IPS DF 6.9 (cell line): ENCODE results near the gene C12orf76.
"Not testable (repeated sequence)": the region's sequence is repeated elsewhere in the genome, so short reads cannot be mapped to it uniquely, and the experiment has no call there.

Source experiments
- DNase-seq: peaks from one replicate; pipeline ENCODE4 v3.0.0-alpha.2; 2013; ENCODE audit warnings: low read depth, low spot score
- H3K27ac ChIP-seq: one replicate; pipeline ENCODE4 v1.5.1; 2013; ENCODE audit warnings: low read length, control low read depth
- H3K27me3 ChIP-seq: 2 replicates; pipeline ENCODE4 v1.6.1; 2013; ENCODE audit warnings: mild to moderate bottlenecking, low read length; ENCODE audit not compliant: control insufficient read depth, insufficient read depth
- H3K36me3 ChIP-seq: 2 replicates; pipeline ENCODE4 v1.6.1; 2013; ENCODE audit warnings: low read length; ENCODE audit not compliant: control insufficient read depth, insufficient read depth
- H3K4me1 ChIP-seq: 2 replicates; pipeline ENCODE4 v1.6.1; 2013; ENCODE audit warnings: low read length; ENCODE audit not compliant: control insufficient read depth, insufficient read depth
- H3K4me3 ChIP-seq: 2 replicates; pipeline ENCODE4 v1.5.1; 2013; ENCODE audit warnings: mild to moderate bottlenecking, low read length
- H3K9me3 ChIP-seq: 2 replicates; pipeline ENCODE4 v1.6.1; 2013; ENCODE audit warnings: low read length, inconsistent platforms; ENCODE audit not compliant: control insufficient read depth, insufficient read depth
- WGBS: extraction: QIAGEN DNeasy Blood & Tissue Kit; methylation state at CpG from one replicate; pipeline ENCODE4 v1.1.7; 2013; ENCODE audit warnings: mixed read lengths, missing lambda C conversion rate; ENCODE audit not compliant: insufficient read length, insufficient coverage; 5-methylcytosine and 5-hydroxymethylcytosine counted together

Gene C12orf76

DNA sequence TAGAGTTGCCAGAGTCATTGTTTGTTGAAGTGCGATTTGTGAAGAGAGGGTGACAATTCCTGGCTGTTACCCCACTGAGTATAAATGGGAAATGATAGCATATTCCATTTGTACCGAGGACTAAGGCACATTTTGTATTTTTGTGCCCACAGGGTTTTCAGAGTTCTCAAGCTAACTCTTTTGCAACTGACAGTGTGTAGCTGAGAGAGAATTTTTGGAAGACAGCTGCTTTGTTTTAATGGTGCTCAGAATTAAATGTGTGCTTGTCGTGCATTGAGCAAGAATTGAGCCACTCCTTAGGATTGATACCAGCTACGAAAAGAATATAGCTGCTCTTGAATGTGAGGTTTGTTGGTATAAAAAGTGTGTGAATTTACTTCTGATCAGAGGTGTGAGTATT is 27.4 kb downstream of the C12orf76 start:
- H3K4me3 ChIP-seq, result no peak overlapping the region
- H3K36me3 ChIP-seq, result no peaks in the 10 kb centered on the region; the same call in 1 of the 2 replicates
- no peak overlapping the region for H3K27ac ChIP-seq
- H3K9me3 ChIP-seq, result no peaks in the 10 kb centered on the region
- DNase-seq, result no peak
- H3K4me1 ChIP-seq, result no peaks in the 10 kb centered on the region
- H3K27me3 ChIP-seq, result no peaks in the 10 kb centered on the region
- no CpG with 5 or more reads among the region's 4 CpGs for WGBS

DNA sequence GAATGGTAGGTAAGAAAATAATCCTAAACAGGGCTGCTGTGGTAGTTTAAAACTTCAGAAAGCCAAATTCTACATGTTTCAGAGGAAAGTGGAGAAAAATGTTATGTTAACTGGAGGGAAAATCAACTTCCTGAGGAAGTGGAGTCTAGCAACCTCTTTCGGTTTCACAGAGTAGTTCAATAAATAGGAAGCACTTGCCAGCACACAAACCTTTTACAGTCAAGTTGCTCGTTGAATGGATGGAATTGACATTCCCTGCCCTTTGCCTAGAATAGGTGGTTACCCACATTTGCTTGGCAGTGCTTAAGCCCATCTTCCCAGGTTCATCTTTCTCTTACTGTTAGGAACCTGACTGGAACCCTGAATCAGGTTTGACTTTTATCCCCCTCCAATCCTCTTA is 33.2 kb downstream of the C12orf76 start:
- Histone ChIP-seq H3K27ac (no peak overlapping the region), H3K4me1 (no peaks in the 10 kb centered on the region), H3K4me3 (no peak overlapping the region), H3K27me3 (no peaks in the 10 kb centered on the region), H3K36me3 (no peaks in the 10 kb centered on the region; the same call in 1 of the 2 replicates), H3K9me3 (no peaks in the 10 kb centered on the region)
- DNase-seq, result no peak
- no CpG with 5 or more reads among the region's 2 CpGs for WGBS

DNA sequence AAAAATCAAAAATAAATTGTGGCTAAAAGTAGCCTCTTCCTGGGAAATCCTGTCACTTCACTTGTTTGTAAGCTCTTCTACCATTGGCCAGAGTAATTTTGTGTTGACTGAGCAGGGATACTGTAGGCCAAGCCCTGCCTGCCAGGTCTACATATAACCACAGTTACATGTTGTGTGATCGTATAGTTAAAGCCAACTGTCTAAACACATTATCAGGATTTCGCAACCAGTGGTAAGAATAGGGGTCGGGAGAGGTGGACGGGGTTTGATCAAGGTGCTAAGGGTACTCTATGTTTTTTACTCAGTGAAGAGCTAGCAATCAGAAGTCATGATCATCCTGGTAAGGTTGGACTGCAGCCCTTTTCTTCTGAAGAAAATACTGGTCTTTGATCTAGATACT is 35.7 kb downstream of the C12orf76 start:
- no CpG with 5 or more reads among the region's 4 CpGs for WGBS
- Histone ChIP-seq H3K4me1 (no peaks in the 10 kb centered on the region), H3K36me3 (no peaks in the 10 kb centered on the region), H3K4me3 (no peak overlapping the region), H3K27me3 (no peaks in the 10 kb centered on the region), H3K9me3 (no peaks in the 10 kb centered on the region), H3K27ac (no peak overlapping the region)
- DNase-seq, result no peak

DNA sequence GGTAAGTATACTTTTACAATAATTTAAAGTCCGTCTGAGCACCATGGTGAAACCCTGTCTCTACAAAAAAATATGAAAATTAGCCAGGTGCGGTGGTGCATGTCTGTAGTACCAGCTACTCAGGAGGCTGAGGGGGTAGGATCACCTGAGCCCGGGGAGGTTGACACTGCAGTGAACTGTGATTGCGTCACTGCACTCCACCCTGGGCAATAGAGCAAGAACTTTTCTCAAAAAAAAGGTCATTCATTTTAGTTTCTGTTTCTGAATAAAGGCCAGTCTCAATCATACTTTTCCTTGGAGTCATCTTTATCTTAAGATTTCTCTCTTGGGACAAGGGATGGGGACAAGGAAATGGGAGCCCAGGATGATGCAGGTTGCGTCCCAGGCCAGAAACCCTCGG is 36.2 kb downstream of the C12orf76 start:
- no peaks in the 10 kb centered on the region for H3K4me1 ChIP-seq
- H3K4me3 ChIP-seq, result no peak overlapping the region
- H3K36me3 ChIP-seq, result no peaks in the 10 kb centered on the region
- H3K27ac ChIP-seq, result no peak overlapping the region
- no CpG with 5 or more reads among the region's 6 CpGs for WGBS
- H3K27me3 ChIP-seq, result no peaks in the 10 kb centered on the region
- DNase-seq, result no peak
- H3K9me3 ChIP-seq, result no peaks in the 10 kb centered on the region

DNA sequence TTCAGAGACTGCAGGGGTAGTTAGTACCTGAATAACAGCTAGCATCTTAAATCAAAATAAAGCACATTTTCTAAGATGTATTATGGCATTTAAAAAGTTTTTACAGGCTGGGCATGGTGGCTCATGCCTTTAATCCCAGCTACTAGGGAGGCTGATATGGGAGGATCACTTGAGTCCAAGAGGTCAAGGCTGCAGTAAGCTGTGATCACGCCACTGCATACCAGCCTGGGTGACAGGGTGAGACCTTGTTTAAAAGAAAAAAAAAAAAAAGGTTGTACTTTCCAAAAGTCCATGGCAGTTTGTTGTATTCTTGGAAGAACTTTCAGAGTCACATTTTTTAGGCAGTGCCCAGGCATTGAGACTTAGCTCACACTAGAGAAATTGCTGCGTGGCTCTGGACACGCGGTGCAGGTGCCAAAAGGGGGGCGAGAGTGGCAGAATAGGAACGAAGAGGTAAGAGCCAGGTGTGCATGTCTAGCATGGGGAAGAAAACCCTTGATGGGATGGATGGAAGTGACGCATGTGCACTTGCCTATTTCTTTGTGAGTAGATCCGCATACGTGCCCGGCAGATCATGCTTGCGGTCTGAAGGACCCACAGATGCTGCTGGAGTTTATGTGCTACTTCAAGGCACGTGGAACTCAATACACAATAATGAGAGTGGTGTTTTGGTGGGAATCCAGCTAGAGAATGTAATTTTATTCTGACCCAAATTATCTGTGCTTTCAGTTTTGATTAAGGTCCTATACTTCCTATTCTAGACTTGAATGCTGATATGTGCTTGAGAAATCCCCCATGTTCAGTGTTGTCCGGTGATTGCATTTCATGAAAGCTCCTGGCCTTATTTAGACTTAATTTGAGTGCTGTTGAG is 37.2 kb downstream of the C12orf76 start:
- WGBS, result no CpG with 5 or more reads among the region's 13 CpGs
- Histone ChIP-seq H3K4me3 (no peak overlapping the region), H3K27ac (no peak overlapping the region), H3K4me1 (no peaks in the 10 kb centered on the region), H3K9me3 (no peaks in the 10 kb centered on the region), H3K36me3 (no peaks in the 10 kb centered on the region), H3K27me3 (no peaks in the 10 kb centered on the region)
- no peak for DNase-seq

DNA sequence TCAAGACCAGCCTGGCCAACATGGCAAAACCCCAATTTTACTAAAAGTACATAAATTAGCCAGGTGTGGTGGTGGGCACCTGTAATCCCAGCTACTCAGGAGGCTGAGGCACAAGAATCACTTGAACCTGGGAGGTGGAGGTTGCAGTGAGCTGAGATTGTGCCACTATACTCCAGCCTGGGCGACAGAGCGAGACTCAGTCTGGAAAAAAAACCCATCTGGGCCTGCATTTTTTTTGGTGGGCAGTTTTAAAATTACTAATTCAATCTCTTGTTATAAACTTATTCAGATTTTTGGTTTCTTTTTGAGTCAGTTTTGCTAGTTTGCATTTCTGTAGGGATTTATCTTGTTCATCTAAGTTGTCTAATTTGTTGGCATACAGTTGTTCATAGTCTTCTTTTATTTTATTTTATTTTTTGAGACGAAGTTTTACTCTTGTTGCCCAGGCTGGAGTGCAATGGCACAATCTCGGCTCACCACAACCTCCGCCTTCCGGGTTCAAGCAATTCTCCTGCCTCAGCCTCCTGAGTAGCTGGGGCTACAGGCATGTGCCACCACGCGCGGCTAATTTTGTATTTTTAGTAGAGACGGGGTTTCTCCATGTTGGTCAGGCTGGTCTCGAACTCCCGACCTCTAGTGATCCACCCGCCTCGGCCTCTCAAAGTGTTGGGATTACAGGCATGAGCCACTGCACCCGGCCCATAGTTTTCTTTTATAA is 39.5 kb downstream of the C12orf76 start:
- not testable (repeated sequence) for DNase-seq, H3K4me3 ChIP-seq, H3K36me3 ChIP-seq, H3K27ac ChIP-seq, H3K27me3 ChIP-seq, H3K9me3 ChIP-seq, H3K4me1 ChIP-seq
- no CpG with 5 or more reads among the region's 15 CpGs for WGBS

DNA sequence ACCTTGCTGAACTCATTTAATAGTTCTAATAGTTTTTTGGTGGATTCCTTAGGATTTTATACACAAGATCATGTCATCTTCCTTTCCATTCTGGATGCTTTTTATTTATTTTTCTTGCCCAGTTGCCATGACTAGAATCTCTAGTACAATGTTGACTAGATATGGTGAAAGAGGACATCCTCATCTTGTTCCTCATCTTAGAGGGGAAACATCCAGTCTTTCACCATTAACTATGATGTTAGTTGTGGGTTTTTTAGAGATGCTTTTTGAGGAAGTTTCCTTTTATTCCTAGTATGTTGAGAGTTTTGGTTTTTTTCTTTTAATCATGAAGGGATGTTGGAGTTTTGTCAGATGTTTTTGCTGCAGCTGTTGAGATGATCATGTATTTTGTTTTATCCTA is 40.4 kb downstream of the C12orf76 start:
- H3K27me3 ChIP-seq, result no peaks in the 10 kb centered on the region
- no peaks in the 10 kb centered on the region for H3K9me3 ChIP-seq
- no peaks in the 10 kb centered on the region for H3K36me3 ChIP-seq
- H3K27ac ChIP-seq, result no peak overlapping the region
- H3K4me3 ChIP-seq, result no peak overlapping the region
- no peaks in the 10 kb centered on the region for H3K4me1 ChIP-seq
- DNase-seq, result no peak

DNA sequence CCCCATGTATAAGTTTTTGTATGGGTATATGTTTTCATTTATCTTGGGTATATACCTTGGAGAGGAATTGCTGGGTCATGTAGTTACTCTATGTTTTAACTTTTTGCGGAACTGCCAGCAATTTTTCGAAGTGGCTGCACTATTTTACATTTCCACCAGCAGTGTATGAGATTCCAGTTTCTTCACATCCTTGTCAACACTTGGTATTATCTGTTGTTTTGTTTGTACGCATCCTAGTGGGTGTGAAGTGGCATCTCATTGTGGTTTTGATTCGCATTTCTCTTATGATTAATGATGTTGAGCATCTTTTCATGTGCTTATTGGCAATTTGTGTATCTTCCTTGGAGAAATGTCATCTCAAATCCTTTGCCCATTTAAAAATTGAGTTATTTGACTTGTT is 42.2 kb downstream of the C12orf76 start:
- H3K4me3 ChIP-seq, result no peak overlapping the region
- no peak for DNase-seq
- no CpG with 5 or more reads among the region's 4 CpGs for WGBS
- H3K4me1 ChIP-seq, result no peaks in the 10 kb centered on the region
- H3K27me3 ChIP-seq, result no peaks in the 10 kb centered on the region
- no peaks in the 10 kb centered on the region for H3K36me3 ChIP-seq
- no peak overlapping the region for H3K27ac ChIP-seq
- H3K9me3 ChIP-seq, result no peaks in the 10 kb centered on the region

DNA sequence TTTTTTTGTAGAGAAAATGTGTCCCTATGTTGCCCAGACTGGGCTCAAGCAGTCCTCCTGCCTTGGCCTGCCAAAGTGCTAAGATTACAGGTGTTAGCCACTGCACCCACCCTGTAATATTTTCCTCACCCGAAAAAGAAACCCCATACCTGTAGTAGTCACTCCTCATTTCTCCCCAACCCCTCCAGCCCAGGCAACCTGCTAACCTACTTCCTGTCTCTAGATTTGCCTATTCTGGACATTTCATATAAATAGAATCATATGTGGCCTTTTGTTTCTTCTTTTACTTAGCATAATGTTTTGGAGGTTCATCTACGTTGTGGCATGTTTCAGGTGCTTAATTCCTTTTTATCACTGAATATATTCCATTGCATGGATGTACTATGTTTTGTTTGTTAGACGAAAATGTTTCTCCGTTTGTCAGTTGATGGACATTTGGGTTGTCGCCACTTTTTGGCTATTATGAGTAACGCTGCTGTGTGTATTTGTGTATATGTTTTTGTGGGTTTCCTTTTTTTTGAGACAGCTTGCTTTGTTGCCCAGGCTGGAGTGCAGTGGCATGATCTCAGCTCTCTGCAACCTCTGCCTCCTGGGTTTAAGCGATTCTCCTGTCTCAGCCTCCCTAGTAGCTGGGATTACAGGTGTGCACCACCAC is 42.9 kb downstream of the C12orf76 start:
- Histone ChIP-seq H3K9me3 (no peaks in the 10 kb centered on the region), H3K4me1 (0 out of 2 replicates have a peak, but pooled peaks cover under 1% of the 10 kb centered on the region), H3K36me3 (no peaks in the 10 kb centered on the region), H3K4me3 (no peak overlapping the region), H3K27ac (no peak overlapping the region), H3K27me3 (no peaks in the 10 kb centered on the region; the same call in 1 of the 2 replicates)
- WGBS, result no CpG with 5 or more reads among the region's 7 CpGs
- DNase-seq, result no peak

DNA sequence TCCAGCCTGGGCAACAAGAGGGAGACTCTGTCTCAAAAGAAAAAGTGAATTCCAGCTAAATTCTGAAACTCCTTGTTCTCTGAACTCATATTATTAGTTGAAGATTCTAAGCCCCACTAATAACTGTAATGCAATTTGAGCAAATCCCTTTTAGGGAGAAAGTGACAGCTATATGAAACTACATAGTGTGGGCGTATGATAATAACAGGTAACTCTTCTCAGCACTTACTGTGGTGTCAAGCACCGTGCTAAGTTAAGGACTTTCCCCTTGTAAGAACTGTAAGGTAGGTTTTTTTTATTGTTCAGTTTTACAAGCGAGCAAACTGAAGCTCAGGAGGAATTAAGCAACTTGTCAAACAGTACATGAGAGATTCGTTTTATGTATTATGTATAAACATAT is 43.7 kb downstream of the C12orf76 start:
- no peak for DNase-seq
- no peak overlapping the region for H3K4me3 ChIP-seq
- no peaks in the 10 kb centered on the region for H3K36me3 ChIP-seq
- no peak overlapping the region for H3K27ac ChIP-seq
- H3K9me3 ChIP-seq, result no peaks in the 10 kb centered on the region
- WGBS, result no CpG with 5 or more reads among the region's 4 CpGs
- H3K27me3 ChIP-seq, result peaks cover 2% of the 10 kb centered on the region; the same call in 1 of the 2 replicates
- H3K4me1 ChIP-seq, result 0 out of 2 replicates have a peak, but pooled peaks cover 2% of the 10 kb centered on the region
